ENCODE data around the gene HSPA5. TPM values are rescaled to one million over a fixed set of nuclear protein-coding genes. Genes with fewer than 3 reads are reported as not detected.

HSPA5 gene
- total and polyA plus RNA-seq, 2 donors (not counting 1 experiment from before 2014, with no cell fraction given): 40.1 to 94.5 TPM

GRCh38 chr9:125239631-125240597, 1.2 kb downstream of the HSPA5 start:
- Histone ChIP-seq H3K79me2 (ENCODE audit: control insufficient read depth, insufficient read depth, low read length) (peaks cover 54% of the 10 kb centered on the region), H3K4me3 (ENCODE audit: control extremely low read depth in 1 of 5, extremely low read depth in 1 of 5, insufficient read depth in 1 of 5, low read depth in 2 of 5, low read length in 4 of 5) (peak overlapping the region; percentile 82 to 96 (median 90)), H3K27ac (ENCODE audit: low read length in 2 of 2) (peak overlapping the region; percentile 83 to 99), H3K9ac (ENCODE audit: low read length) (peak overlapping the region; percentile 99), H4K20me1 (ENCODE audit: control insufficient read depth, insufficient read depth, low read length, poor library complexity, severe bottlenecking) (peaks cover 19% of the 10 kb centered on the region), H3K4me1 (ENCODE audit: control insufficient read depth in 2 of 2, insufficient read depth in 2 of 2, low read length in 2 of 2) (peaks cover 22 to 31% of the 10 kb centered on the region in 2 donors), H3K27me3 (replicated peaks in 1 of 4; ENCODE audit: control extremely low read depth in 1 of 4, control insufficient read depth in 3 of 4, insufficient read depth in 4 of 4, low read length in 3 of 4) (no peaks in the 10 kb centered on the region), H3K4me2 (replicated peaks; ENCODE audit: low read depth, low read length, poor library complexity, severe bottlenecking) (peak overlapping the region; percentile 85), H3K36me3 (replicated peaks in 1 of 2; ENCODE audit: control extremely low read depth in 1 of 2, control insufficient read depth in 1 of 2, extremely low read depth in 1 of 2, insufficient read depth in 2 of 2, low read length in 1 of 2) (peaks cover 11 to 49% of the 10 kb centered on the region in 2 experiments), H3K9me3 (ENCODE audit: control extremely low read depth in 1 of 3, control insufficient read depth in 2 of 3, insufficient read depth in 1 of 3, low read length in 2 of 3) (no peaks in the 10 kb centered on the region), H2AFZ (ENCODE audit: insufficient read depth, low read depth, low read length, poor library complexity, severe bottlenecking) (no peak overlapping the region)
- peak overlapping the region; percentile 95 for H3K4me3 Mint-ChIP-seq
- no peaks in the 10 kb centered on the region for H3K27me3 Mint-ChIP-seq
- no peak for TF ChIP-seq CTCF (IDR thresholded peaks at IDR 0.05)
- no peak for TF ChIP-seq EZH2 (IDR thresholded peaks at IDR 0.05; ENCODE audit: borderline replicate concordance, insufficient read depth, low read depth, low read length, poor library complexity, severe bottlenecking)
- CTCF ChIA-PET: interaction anchor here (0.6 to 2.4 kb wide), 2 partner anchors 21 to 303 kb away, joined by 3 to 14 read pairs; partner anchors contain the start of gene GAPVD1
- peak overlapping the region; percentile 93 for H3K27ac Mint-ChIP-seq
- H3K4me1 Mint-ChIP-seq: peaks cover 58% of the 10 kb centered on the region
- intact Hi-C loops (cut with micrococcal nuclease): loop anchor here (2.0 to 5.0 kb wide), 3 partner anchors 378 to 507 kb away; partner anchors contain the start of genes ARPC5L, NR6A1, PBX3 and RPL35
- ATAC-seq (ENCODE audit: low read depth): no peak
- DNase-seq: no peak
- no CpG with 5 or more reads among the region's 8 CpGs for WGBS (ENCODE audit: insufficient coverage)
- POLR2A ChIA-PET: no interaction called here
- no peaks in the 10 kb centered on the region for H3K9me3 Mint-ChIP-seq (ENCODE audit: insufficient read depth)
